ENCODE data around the gene NXPH4. TPM values are rescaled to one million over a fixed set of nuclear protein-coding genes. Genes with fewer than 3 reads are reported as not detected.

The NXPH4 gene
- total RNA-seq, 2 donors from 2014 or later: 0.81 TPM; not detected in 1

DNA sequence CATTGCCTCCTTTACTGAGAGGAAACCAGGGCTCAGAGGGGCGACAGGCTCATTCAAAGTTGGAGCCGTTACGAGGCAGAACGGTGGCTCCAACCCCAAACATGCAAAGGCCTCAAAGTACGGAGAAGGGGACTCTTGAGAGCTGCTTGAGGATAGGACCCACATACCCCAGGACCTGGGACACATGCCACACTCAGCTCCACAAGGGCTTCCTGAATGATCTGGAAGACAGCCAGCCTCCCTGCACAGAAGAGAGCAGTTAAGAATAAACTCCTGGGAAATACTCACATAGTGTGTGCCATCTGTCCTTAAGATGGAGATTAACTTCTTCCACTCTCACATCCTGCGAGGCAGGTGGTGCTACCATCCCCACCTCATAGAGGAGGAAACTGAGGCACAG, 26.6 kb upstream of the NXPH4 start:
- peaks cover 87% of the 10 kb centered on the region for H3K36me3 ChIP-seq
- DNase-seq (ENCODE audit: low spot score): no peak
- no peak overlapping the region for H3K27ac ChIP-seq

DNA sequence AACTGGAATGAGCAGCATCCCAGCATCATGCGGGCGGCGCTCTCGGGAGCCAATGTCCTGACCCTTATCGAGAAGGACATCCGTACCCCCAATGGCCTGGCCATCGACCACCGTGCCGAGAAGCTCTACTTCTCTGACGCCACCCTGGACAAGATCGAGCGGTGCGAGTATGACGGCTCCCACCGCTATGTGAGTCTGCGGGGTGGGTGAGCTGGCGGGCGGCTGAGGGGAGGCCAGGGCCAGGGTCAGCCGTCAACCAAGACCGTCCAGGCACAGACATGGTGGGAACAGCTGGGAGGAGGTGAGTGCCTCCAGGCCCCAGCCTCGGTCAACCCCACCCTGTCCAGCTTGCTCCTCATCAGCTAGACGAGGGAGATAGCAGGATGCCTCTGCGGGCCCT, 25.8 kb upstream of the NXPH4 start:
- peaks cover 88% of the 10 kb centered on the region for H3K36me3 ChIP-seq
- no peak for DNase-seq (ENCODE audit: low spot score)
- TF ChIP-seq, protein P1, sequence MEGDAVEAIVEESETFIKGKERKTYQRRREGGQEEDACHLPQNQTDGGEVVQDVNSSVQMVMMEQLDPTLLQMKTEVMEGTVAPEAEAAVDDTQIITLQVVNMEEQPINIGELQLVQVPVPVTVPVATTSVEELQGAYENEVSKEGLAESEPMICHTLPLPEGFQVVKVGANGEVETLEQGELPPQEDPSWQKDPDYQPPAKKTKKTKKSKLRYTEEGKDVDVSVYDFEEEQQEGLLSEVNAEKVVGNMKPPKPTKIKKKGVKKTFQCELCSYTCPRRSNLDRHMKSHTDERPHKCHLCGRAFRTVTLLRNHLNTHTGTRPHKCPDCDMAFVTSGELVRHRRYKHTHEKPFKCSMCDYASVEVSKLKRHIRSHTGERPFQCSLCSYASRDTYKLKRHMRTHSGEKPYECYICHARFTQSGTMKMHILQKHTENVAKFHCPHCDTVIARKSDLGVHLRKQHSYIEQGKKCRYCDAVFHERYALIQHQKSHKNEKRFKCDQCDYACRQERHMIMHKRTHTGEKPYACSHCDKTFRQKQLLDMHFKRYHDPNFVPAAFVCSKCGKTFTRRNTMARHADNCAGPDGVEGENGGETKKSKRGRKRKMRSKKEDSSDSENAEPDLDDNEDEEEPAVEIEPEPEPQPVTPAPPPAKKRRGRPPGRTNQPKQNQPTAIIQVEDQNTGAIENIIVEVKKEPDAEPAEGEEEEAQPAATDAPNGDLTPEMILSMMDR (IDR thresholded peaks at IDR 0.05): no peak
- H3K27me3 ChIP-seq (replicated peaks; ENCODE audit: insufficient read depth): no peaks in the 10 kb centered on the region
- H3K4me1 ChIP-seq (ENCODE audit: control insufficient read depth in 1 of 2, low read depth in 2 of 2): peaks cover 0 to 4% of the 10 kb centered on the region in 2 donors
- ATAC-seq (ENCODE audit: insufficient number of reproducible peaks, low FRiP score, low read depth): no peak
- H3K4me3 ChIP-seq: no peak overlapping the region
- no peak overlapping the region for H3K27ac ChIP-seq
- H3K9me3 ChIP-seq: no peaks in the 10 kb centered on the region

More for the DNA sequence above, 26.6 kb upstream of the NXPH4 start:
- H3K4me1 ChIP-seq (ENCODE audit: control insufficient read depth in 1 of 2, low read depth in 2 of 2): peaks cover 0 to 4% of the 10 kb centered on the region in 2 donors
- TF ChIP-seq, protein P1 (IDR thresholded peaks at IDR 0.05): no peak
- no peak for ATAC-seq (ENCODE audit: insufficient number of reproducible peaks, low FRiP score, low read depth)
- no peak overlapping the region for H3K4me3 ChIP-seq
- no peaks in the 10 kb centered on the region for H3K27me3 ChIP-seq (replicated peaks; ENCODE audit: insufficient read depth)
- no peaks in the 10 kb centered on the region for H3K9me3 ChIP-seq

DNA sequence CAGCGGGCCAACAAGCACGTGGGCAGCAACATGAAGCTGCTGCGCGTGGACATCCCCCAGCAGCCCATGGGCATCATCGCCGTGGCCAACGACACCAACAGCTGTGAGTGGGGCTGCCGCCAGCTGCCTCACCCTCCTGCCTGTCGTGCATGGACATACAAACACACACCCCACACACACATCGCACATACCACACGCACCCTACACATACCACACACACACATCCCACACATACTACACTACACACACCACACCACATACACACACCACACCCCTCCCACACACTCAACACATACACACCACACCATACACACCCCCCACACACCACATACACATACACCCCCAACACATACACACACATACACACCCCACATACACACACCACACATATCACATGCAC, 25.2 kb upstream of the NXPH4 start:
- DNase-seq (ENCODE audit: low spot score): no peak
- peaks cover 0 to 4% of the 10 kb centered on the region in 2 donors for H3K4me1 ChIP-seq (ENCODE audit: control insufficient read depth in 1 of 2, low read depth in 2 of 2)
- no peaks in the 10 kb centered on the region for H3K9me3 ChIP-seq
- H3K27me3 ChIP-seq (replicated peaks; ENCODE audit: insufficient read depth): no peaks in the 10 kb centered on the region
- ATAC-seq (ENCODE audit: insufficient number of reproducible peaks, low FRiP score, low read depth): no peak
- no peak overlapping the region for H3K4me3 ChIP-seq
- no peak overlapping the region for H3K27ac ChIP-seq
- TF ChIP-seq, protein P1 (IDR thresholded peaks at IDR 0.05): no peak
- peaks cover 88% of the 10 kb centered on the region for H3K36me3 ChIP-seq

DNA sequence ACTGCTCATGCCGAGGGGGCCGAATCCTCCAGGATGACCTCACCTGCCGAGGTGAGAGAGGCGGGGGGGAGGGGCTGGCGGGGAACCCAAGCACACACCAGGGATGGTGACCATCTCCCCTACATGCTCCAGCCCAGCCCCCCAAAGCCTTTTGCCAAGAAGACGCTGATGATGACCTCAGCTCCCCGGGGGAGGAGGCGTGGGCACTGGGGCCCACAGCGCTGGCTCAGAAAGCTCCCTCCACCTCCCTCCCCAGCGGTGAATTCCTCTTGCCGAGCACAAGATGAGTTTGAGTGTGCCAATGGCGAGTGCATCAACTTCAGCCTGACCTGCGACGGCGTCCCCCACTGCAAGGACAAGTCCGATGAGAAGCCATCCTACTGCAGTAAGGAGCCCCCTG, 23.7 kb upstream of the NXPH4 start:
- TF ChIP-seq, protein P1 (IDR thresholded peaks at IDR 0.05): no peak
- Histone ChIP-seq H3K9me3 (no peaks in the 10 kb centered on the region), H3K4me3 (no peak overlapping the region), H3K27me3 (replicated peaks; ENCODE audit: insufficient read depth) (no peaks in the 10 kb centered on the region), H3K36me3 (peaks cover 88% of the 10 kb centered on the region), H3K4me1 (ENCODE audit: control insufficient read depth in 1 of 2, low read depth in 2 of 2) (peaks cover 0 to 4% of the 10 kb centered on the region in 2 donors), H3K27ac (no peak overlapping the region)
- no peak for ATAC-seq (ENCODE audit: insufficient number of reproducible peaks, low FRiP score, low read depth)
- no peak for DNase-seq (ENCODE audit: low spot score)

DNA sequence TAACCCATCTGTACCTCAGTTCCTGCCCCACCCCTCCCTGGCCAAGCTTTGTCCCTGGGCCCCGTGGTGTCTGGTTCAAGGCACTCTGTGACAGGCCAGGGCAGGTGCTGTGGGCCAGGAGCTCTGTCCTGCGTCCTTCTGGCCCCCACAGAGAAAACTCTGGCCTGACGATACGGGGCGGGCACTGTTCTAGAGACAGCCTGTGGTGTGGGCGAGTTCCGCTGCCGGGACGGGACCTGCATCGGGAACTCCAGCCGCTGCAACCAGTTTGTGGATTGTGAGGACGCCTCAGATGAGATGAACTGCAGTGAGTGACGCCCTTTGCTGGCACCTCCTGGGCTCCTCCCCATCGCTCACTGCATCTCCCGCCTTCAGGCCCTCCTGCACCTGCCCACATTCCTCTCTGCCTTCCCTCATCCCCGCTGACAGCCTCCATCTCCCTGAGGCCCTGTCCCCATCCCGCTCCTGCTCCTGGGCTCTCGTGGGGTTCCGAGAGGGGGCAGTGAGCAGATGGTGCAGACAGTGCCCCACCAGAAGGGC, 22.8 kb upstream of the NXPH4 start:
- TF ChIP-seq, protein P1 (IDR thresholded peaks at IDR 0.05): no peak
- no peaks in the 10 kb centered on the region for H3K9me3 ChIP-seq
- H3K4me3 ChIP-seq: no peak overlapping the region
- ATAC-seq (ENCODE audit: insufficient number of reproducible peaks, low FRiP score, low read depth): no peak
- peaks cover 88% of the 10 kb centered on the region for H3K36me3 ChIP-seq
- no peak overlapping the region for H3K27ac ChIP-seq
- H3K4me1 ChIP-seq (ENCODE audit: control insufficient read depth in 1 of 2, low read depth in 2 of 2): peaks cover 0 to 4% of the 10 kb centered on the region in 2 donors
- no peaks in the 10 kb centered on the region for H3K27me3 ChIP-seq (replicated peaks; ENCODE audit: insufficient read depth)
- DNase-seq (ENCODE audit: low spot score): no peak
